ENCODE results near the gene CBX2.
A peak's percentile ranks its signal among the peaks of the same experiment; 100 is the strongest.

Gene CBX2

GRCh38 chr17:79802039-79802735 is 24.2 kb downstream of the CBX2 start:
- no peak for TF ChIP-seq CTCF (IDR thresholded peaks at IDR 0.05; ENCODE audit: insufficient read depth, low read depth, low read length, missing control alignments)
- DNase-seq (ENCODE audit: low read depth): no peak
- no peak overlapping the region for H3K4me3 ChIP-seq (ENCODE audit: low read depth, low read length)

GRCh38 chr17:79802736-79803420 is 24.9 kb downstream of the CBX2 start:
- DNase-seq (ENCODE audit: low read depth): no peak
- no peak for TF ChIP-seq CTCF (IDR thresholded peaks at IDR 0.05; ENCODE audit: insufficient read depth, low read depth, low read length, missing control alignments)
- H3K4me3 ChIP-seq (ENCODE audit: low read depth, low read length): no peak overlapping the region

GRCh38 chr17:79803421-79803996 is 25.6 kb downstream of the CBX2 start:
- DNase-seq (ENCODE audit: low read depth): no peak
- TF ChIP-seq CTCF (IDR thresholded peaks at IDR 0.05; ENCODE audit: insufficient read depth, low read depth, low read length, missing control alignments): no peak
- H3K4me3 ChIP-seq (ENCODE audit: low read depth, low read length): peak overlapping the region; percentile 52

- peak; percentile 90 for DNase-seq (ENCODE audit: low read depth)
- peak overlapping the region; percentile 52 for H3K4me3 ChIP-seq (ENCODE audit: low read depth, low read length)
- TF ChIP-seq CTCF (IDR thresholded peaks at IDR 0.05; ENCODE audit: insufficient read depth, low read depth, low read length, missing control alignments): no peak
Measured at GRCh38 chr17:79803997-79804855, 26.3 kb downstream of the CBX2 start.

GRCh38 chr17:79804856-79805696 is 27.1 kb downstream of the CBX2 start:
- DNase-seq (ENCODE audit: low read depth): peak; percentile 33
- peak overlapping the region; percentile 17 for H3K4me3 ChIP-seq (ENCODE audit: low read depth, low read length)
- no peak for TF ChIP-seq CTCF (IDR thresholded peaks at IDR 0.05; ENCODE audit: insufficient read depth, low read depth, low read length, missing control alignments)

GRCh38 chr17:79806446-79806760 is 28.5 kb downstream of the CBX2 start:
- no peak for DNase-seq (ENCODE audit: low read depth)
- no peak for TF ChIP-seq CTCF (IDR thresholded peaks at IDR 0.05; ENCODE audit: insufficient read depth, low read depth, low read length, missing control alignments)
- H3K4me3 ChIP-seq (ENCODE audit: low read depth, low read length): no peak overlapping the region

Measured in GM12865 (cell line).